Lung (tissue), 12 donors: ENCODE results near the gene SELPLG. TPM values are rescaled to one million over a fixed set of nuclear protein-coding genes. Genes with fewer than 3 reads are reported as not detected.
A peak's percentile ranks its signal among the peaks of the same experiment; 100 is the strongest.

Experiments
- ATAC-seq: fragments of 200-7000 bp; cut with Tn5 transposase; one replicate; pipeline ENCODE4 v1.9.1; 2020; ENCODE audit warnings: moderate number of reproducible peaks; ENCODE audit not compliant: insufficient read depth, low FRiP score
- DNase-seq, 3 donors: peaks; one replicate each; pipeline ENCODE4 v3.0.0-alpha.2; 2013 to 2017
- H3K27ac ChIP-seq, 2 donors: one replicate each; pipeline ENCODE4 v1.5.1; 2013; ENCODE audit warnings: mild to moderate bottlenecking in 2 of 2, moderate library complexity in 2 of 2, control low read depth in 1 of 2, inconsistent platforms in 1 of 2, low read depth in 1 of 2, low read length in 1 of 2
- H3K27me3 ChIP-seq, 3 donors: one replicate each; pipeline ENCODE4 v1.5.1; 2013; ENCODE audit warnings: low read length in 2 of 3; ENCODE audit not compliant: control insufficient read depth in 3 of 3, insufficient read depth in 3 of 3
- H3K36me3 ChIP-seq, 4 donors: one replicate each; pipeline ENCODE4 v1.5.1; 2013; ENCODE audit warnings: low read length in 4 of 4, mild to moderate bottlenecking in 1 of 4, moderate library complexity in 1 of 4; ENCODE audit not compliant: control insufficient read depth in 4 of 4, insufficient read depth in 4 of 4
- H3K4me1 ChIP-seq, 5 donors: one replicate each; pipeline ENCODE4 v1.5.1; 2013; ENCODE audit warnings: low read length in 5 of 5, mild to moderate bottlenecking in 2 of 5, moderate library complexity in 1 of 5; ENCODE audit not compliant: control insufficient read depth in 5 of 5, insufficient read depth in 5 of 5
- H3K4me3 ChIP-seq: one replicate; pipeline ENCODE4 v1.5.1; 2013; ENCODE audit warnings: mild to moderate bottlenecking, control low read depth, moderate library complexity
- H3K9ac ChIP-seq, 2 donors: one replicate each; pipeline ENCODE4 v1.5.1; 2013; ENCODE audit warnings: low read length in 2 of 2, control low read depth in 1 of 2; ENCODE audit not compliant: insufficient read depth in 1 of 2
- H3K9me3 ChIP-seq, 4 donors: one replicate each; pipeline ENCODE4 v1.5.1; 2013; ENCODE audit warnings: low read length in 3 of 4, mild to moderate bottlenecking in 1 of 4, moderate library complexity in 1 of 4; ENCODE audit not compliant: control insufficient read depth in 4 of 4, insufficient read depth in 3 of 4
- WGBS, 2 donors: extraction: QIAGEN DNeasy Blood & Tissue Kit; methylation state at CpG; one replicate each; pipeline ENCODE4 v1.1.7; 2013; 5-methylcytosine and 5-hydroxymethylcytosine counted together
- polyA plus RNA-seq, 2 donors: library from polyadenylated mRNA; stranded (reverse); fragments of 200-250 nt; gene quantifications; one replicate each; pipeline ENCODE4 v1.2.1, GENCODE V29; 2013
- total RNA-seq, 2 donors: library from RNA; depleted of rRNA in 1 of 2; stranded (reverse); fragments of >200 nt in 1 of 2; gene quantifications; one replicate each; pipeline ENCODE4 v1.2.1, GENCODE V29; 2014 to 2021
- TF ChIP-seq, protein P1 (sequence below): IDR thresholded peaks from 2 replicates; pipeline ENCODE4 v1.5.1; 2012; ENCODE audit warnings: mild to moderate bottlenecking; ENCODE audit errors: control extremely low read depth, extremely low read depth
- donor health status: control.
- donor health status: control.
- donor health status: Bipolar disorder and iron deficiency.
- donor health status: healthy.
- donor health status: DM: yes; HTN: yes; CAD: no.

Gene SELPLG
- total and polyA plus RNA-seq, 4 donors = 11.3 to 97.0 (median 30.5) TPM

DNA sequence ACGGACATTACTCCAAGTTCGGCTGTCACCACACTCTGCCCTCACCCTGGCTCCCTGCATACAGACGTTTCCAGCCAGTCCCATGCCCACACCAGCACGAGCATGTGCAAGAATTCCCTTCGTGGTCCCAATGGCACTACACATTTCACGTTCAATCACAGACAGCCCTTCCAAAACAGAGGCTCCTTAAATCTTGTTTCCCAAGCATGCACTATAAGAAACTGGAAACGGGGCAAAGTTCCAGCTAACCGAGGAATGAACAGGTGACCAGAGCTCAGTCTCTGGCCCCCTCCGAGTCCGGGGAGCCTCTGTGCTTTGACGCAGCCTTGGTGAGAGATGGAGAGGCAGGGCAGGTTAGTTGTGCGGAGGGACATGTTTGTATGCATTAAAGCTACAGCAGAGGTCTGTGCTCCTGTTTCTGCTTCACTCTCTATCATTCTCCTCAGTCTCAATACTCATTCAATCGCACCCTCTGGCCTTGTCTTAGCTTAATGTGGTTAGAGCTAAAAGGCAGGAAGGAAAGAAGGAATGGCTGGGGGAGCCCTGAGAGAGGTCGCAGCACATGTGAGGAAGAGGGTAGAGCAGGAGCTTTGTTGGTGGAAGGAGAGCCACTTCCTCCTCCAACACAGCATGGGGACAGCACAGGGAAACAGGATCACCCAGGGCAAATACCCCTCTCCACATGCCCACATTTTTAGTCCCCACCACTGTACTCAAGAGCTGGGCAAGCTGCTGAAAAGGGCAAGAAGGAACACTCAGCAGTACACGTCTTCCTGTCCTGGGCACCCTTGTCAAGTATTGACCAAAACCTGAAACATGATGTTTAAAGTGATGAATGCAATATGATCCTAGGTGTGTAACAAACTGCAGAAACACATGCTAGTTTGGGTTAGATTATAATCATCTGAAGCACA is 12.2 kb upstream of the SELPLG start:
- DNase-seq (no peak), ATAC-seq (no peak)
- no peak overlapping the region for H3K9ac ChIP-seq
- H3K27me3 ChIP-seq = no peaks in the 10 kb centered on the region
- peaks cover 10 to 63% (median 41%) of the 10 kb centered on the region in 5 donors for H3K4me1 ChIP-seq
- WGBS, 2 donors = 68 to 75% methylated on average over 15 of the region's 15 CpGs
- H3K9me3 ChIP-seq = no peaks in the 10 kb centered on the region
- H3K27ac ChIP-seq = peak overlapping the region in 1 of 2 donors; percentile 85
- peaks cover 7 to 25% (median 22%) of the 10 kb centered on the region in 4 donors for H3K36me3 ChIP-seq
- H3K4me3 ChIP-seq = no peak overlapping the region
- TF ChIP-seq, protein P1, sequence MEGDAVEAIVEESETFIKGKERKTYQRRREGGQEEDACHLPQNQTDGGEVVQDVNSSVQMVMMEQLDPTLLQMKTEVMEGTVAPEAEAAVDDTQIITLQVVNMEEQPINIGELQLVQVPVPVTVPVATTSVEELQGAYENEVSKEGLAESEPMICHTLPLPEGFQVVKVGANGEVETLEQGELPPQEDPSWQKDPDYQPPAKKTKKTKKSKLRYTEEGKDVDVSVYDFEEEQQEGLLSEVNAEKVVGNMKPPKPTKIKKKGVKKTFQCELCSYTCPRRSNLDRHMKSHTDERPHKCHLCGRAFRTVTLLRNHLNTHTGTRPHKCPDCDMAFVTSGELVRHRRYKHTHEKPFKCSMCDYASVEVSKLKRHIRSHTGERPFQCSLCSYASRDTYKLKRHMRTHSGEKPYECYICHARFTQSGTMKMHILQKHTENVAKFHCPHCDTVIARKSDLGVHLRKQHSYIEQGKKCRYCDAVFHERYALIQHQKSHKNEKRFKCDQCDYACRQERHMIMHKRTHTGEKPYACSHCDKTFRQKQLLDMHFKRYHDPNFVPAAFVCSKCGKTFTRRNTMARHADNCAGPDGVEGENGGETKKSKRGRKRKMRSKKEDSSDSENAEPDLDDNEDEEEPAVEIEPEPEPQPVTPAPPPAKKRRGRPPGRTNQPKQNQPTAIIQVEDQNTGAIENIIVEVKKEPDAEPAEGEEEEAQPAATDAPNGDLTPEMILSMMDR = no peak

DNA sequence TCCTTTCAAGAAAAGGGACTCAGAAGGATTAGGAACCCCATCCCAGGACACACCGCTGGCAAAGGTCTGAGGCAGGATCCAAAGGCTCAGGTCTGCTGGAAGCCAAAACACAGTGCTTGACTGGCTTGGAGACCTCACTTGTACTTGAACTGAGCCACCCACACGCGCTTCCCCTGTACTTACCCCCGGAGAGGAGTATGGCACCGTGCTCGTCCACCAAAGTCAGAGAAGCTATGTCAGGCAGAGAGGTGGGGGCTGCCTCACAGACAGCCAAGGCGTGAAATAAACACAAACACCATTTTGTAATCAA is 11.1 kb upstream of the SELPLG start:
- Histone ChIP-seq H3K9me3 (no peaks in the 10 kb centered on the region), H3K4me1 (peaks cover 10 to 66% (median 41%) of the 10 kb centered on the region in 5 donors), H3K36me3 (peaks cover 7 to 23% (median 19%) of the 10 kb centered on the region in 4 donors), H3K9ac (no peak overlapping the region), H3K4me3 (no peak overlapping the region), H3K27me3 (no peaks in the 10 kb centered on the region), H3K27ac (peak overlapping the region; percentile 81 to 90)
- ATAC-seq (no peak), DNase-seq (no peak)
- TF ChIP-seq, protein P1 = no peak
- WGBS, 2 donors = 86 to 89% methylated on average over 7 of the region's 7 CpGs

DNA sequence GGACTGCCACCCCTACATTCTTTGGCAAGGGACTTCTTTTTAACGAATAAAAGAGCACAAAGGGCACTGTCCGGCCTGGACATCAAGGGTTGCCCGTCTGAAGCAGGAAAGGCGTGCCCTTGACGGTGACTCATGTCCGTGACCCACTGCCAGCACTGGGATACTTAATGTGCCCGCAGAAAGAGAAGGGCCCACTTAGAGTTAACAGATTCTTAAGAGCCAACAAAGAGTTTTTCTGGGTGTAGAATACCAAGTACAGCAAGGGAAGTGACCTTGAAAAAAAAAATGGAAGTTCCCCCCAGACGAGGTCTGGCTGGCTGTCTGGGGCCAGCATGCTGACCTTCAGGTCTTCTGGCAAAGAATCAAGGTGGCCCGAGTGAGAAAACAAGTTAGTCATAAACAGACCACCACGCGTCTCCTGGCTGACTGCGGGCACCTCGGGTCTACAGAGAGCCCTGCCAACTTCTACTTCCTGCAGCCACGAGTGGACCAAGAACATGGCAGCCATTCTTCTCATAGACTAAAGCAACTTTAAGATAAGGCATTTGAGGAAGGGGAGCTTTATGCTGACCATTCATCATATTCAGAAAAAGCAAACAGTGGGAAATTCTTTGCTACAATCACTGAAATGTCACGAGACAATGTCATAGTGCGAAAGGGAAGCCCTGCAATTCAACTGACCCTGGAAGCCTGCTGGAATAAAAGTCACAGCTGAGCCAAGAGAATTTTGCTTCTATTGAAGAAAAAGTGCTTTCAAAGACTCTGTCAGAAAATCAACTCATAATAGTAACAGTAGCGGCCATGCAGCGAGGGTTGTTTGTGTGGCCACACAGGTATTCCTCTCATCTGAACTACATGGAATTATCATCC is 10.5 kb upstream of the SELPLG start:
- Histone ChIP-seq H3K9ac (no peak overlapping the region), H3K4me1 (peaks cover 10 to 66% (median 40%) of the 10 kb centered on the region in 5 donors), H3K27ac (peak overlapping the region; percentile 81 to 90), H3K36me3 (peaks cover 7 to 23% (median 18%) of the 10 kb centered on the region in 4 donors), H3K9me3 (no peaks in the 10 kb centered on the region), H3K4me3 (no peak overlapping the region), H3K27me3 (no peaks in the 10 kb centered on the region)
- WGBS, 2 donors = 39 to 63% methylated on average over 18 of the region's 18 CpGs
- peak; percentile 73 for ATAC-seq
- TF ChIP-seq, protein P1 = no peak
- peak in 1 of 3 donors; percentile 38 for DNase-seq
